ENCODE measurements around the gene TFDP1.

The TFDP1 gene

DNA sequence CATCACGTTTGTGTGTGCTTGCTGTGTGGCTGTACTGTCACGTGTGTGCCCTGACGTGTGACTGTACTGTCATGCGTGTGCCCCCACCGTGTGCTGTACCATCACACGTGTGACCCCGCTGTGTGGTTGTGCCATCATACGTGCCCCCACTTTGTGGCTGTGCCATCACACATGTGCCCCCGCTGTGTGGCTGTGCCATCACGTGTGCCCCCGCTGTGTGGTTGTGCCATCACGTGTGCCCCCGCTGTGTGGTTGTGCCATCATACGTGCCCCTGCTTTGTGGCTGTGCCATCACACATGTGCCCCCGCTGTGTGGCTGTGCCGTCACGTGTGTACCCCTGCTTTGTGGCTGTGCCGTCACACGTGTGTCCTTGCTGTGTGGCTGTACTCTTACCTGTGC, 25.7 kb downstream of the TFDP1 start:
- no peak for DNase-seq (ENCODE audit: low read depth)
- no peak overlapping the region for H3K4me3 ChIP-seq (ENCODE audit: low read depth, low read length)
- TF ChIP-seq POLR2A (IDR thresholded peaks at IDR 0.05; ENCODE audit: extremely low read depth, insufficient read length) (no peak), MYC (IDR thresholded peaks at IDR 0.05; ENCODE audit: low read depth, low read length) (no peak)
- TF ChIP-seq, protein P1, sequence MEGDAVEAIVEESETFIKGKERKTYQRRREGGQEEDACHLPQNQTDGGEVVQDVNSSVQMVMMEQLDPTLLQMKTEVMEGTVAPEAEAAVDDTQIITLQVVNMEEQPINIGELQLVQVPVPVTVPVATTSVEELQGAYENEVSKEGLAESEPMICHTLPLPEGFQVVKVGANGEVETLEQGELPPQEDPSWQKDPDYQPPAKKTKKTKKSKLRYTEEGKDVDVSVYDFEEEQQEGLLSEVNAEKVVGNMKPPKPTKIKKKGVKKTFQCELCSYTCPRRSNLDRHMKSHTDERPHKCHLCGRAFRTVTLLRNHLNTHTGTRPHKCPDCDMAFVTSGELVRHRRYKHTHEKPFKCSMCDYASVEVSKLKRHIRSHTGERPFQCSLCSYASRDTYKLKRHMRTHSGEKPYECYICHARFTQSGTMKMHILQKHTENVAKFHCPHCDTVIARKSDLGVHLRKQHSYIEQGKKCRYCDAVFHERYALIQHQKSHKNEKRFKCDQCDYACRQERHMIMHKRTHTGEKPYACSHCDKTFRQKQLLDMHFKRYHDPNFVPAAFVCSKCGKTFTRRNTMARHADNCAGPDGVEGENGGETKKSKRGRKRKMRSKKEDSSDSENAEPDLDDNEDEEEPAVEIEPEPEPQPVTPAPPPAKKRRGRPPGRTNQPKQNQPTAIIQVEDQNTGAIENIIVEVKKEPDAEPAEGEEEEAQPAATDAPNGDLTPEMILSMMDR (IDR thresholded peaks at IDR 0.05; ENCODE audit: low read depth, low read length) = no peak
- TF ChIP-seq, protein P2, sequence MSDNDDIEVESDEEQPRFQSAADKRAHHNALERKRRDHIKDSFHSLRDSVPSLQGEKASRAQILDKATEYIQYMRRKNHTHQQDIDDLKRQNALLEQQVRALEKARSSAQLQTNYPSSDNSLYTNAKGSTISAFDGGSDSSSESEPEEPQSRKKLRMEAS (IDR thresholded peaks at IDR 0.05; ENCODE audit: low read depth, low read length) = no peak

DNA sequence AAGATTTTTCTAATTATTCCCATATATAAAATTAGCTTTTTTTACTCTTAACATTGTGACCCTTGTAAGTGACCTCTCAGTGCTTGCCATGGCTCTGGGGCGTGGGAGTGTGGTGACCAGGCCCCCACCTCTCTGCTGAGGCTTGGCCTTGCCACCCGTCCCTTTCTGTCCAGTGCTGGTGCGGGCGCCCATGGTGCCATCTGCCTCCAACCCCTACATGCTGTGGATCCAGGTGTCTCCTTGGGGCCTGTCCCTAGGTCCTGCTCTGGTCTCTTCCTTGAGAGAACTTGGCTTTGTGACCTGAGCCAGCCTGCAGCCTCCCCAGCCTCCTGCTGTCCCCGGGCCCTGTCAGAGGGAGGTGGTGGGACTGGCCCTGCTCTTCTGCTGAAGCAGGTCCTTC, 27.4 kb downstream of the TFDP1 start:
- no peak overlapping the region for H3K4me3 ChIP-seq (ENCODE audit: low read depth, low read length)
- DNase-seq (ENCODE audit: low read depth) = no peak
- TF ChIP-seq, protein P1 (IDR thresholded peaks at IDR 0.05; ENCODE audit: low read depth, low read length) = no peak
- TF ChIP-seq POLR2A (IDR thresholded peaks at IDR 0.05; ENCODE audit: extremely low read depth, insufficient read length) = no peak
- TF ChIP-seq, protein P2 (IDR thresholded peaks at IDR 0.05; ENCODE audit: low read depth, low read length) = no peak
- TF ChIP-seq MYC (IDR thresholded peaks at IDR 0.05; ENCODE audit: low read depth, low read length) = no peak

DNA sequence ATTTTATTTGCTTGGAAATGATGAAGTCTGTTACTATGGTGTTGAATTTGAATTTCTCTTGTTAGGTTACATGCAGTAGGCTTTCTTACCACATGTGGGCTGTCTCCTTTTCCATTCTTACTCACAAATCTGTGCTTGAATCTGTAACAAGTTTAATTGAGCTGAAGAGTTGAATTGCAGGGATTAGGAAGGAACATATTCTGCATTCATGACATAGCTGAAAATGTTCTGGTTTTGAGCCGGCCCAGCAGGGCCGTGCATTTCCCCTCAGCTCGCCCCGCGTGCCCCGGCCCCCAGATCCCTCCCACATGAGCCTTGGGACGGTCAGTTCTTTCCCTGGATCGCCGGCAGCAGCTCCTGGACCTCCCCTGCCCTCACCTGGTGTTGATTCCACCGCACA, 28.1 kb downstream of the TFDP1 start:
- no peak for DNase-seq (ENCODE audit: low read depth)
- TF ChIP-seq, protein P1 (IDR thresholded peaks at IDR 0.05; ENCODE audit: low read depth, low read length) = no peak
- TF ChIP-seq POLR2A (IDR thresholded peaks at IDR 0.05; ENCODE audit: extremely low read depth, insufficient read length) = no peak
- no peak for TF ChIP-seq MYC (IDR thresholded peaks at IDR 0.05; ENCODE audit: low read depth, low read length)
- TF ChIP-seq, protein P2 (IDR thresholded peaks at IDR 0.05; ENCODE audit: low read depth, low read length) = no peak
- no peak overlapping the region for H3K4me3 ChIP-seq (ENCODE audit: low read depth, low read length)

DNA sequence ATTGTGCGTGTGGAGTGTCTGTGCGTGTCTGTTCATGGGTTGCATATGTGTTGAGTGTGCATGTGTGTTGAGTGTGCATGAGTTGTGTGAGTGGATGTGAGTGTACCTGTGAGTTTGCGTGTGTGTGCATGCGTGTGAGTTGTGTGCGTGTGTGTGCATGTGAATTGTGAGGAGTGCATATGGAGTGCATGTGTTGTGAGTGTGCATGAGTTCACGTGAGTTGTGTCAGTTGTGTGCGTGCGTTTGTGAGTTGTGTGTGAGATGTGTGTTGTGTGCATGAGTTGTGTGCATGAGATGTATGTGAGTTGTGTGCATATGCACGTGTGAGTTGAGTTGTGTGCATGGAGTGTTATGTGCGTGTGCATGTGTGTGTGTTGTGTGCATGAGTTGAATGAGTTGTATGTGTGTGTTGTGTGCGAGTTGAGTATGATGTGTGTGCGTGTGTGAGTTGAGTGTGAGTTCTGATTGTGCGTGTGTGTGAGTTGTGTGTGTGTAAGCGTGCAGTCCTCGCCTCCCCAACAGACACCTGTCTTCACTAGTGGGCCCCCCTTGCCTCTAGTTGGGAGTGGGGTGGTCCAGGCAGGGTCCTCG, 29.3 kb downstream of the TFDP1 start:
- TF ChIP-seq, protein P1 (IDR thresholded peaks at IDR 0.05; ENCODE audit: low read depth, low read length) = no peak
- TF ChIP-seq, protein P2 (IDR thresholded peaks at IDR 0.05; ENCODE audit: low read depth, low read length) = no peak
- no peak for TF ChIP-seq MYC (IDR thresholded peaks at IDR 0.05; ENCODE audit: low read depth, low read length)
- TF ChIP-seq POLR2A (IDR thresholded peaks at IDR 0.05; ENCODE audit: extremely low read depth, insufficient read length) = no peak
- no peak overlapping the region for H3K4me3 ChIP-seq (ENCODE audit: low read depth, low read length)
- no peak for DNase-seq (ENCODE audit: low read depth)

DNA sequence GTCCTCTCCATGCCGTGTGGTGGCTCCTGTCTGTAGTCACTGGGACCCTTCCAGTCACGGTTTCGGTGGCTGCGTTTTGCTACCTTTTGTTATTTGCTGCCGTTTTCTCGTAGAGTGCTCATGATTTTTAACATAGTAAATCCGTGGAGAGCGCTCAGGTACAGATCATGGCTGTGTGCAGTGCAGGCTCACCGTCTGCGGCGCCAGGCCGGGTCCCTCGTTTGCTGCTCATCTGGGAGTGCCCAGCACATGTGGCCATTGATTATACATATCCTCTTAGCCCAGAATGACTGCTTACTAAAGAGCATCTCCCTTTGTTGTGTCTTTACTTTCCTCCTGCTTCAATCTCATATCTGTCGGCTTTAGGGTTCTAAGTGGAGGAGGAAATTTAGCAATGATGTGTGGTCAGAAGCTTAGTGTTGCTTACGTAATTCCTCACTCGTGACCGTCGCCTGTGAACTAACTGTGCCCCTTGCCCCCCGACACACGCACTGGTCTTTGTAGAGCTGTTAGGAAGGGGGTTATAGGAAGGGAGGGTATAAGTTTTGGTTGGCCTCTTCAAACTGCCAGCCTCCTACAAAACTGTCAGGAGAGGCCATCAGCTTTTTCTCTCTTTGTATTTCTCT, 31.8 kb downstream of the TFDP1 start:
- TF ChIP-seq, protein P2 (IDR thresholded peaks at IDR 0.05; ENCODE audit: low read depth, low read length) = peak; percentile 77
- TF ChIP-seq POLR2A (IDR thresholded peaks at IDR 0.05; ENCODE audit: extremely low read depth, insufficient read length) (no peak), MYC (IDR thresholded peaks at IDR 0.05; ENCODE audit: low read depth, low read length) (peak; percentile 75)
- TF ChIP-seq, protein P1 (IDR thresholded peaks at IDR 0.05; ENCODE audit: low read depth, low read length) = no peak
- no peak overlapping the region for H3K4me3 ChIP-seq (ENCODE audit: low read depth, low read length)
- DNase-seq (ENCODE audit: low read depth) = peak; percentile 87

Data from NB4 (cell line).